Parathyroid adenoma (tissue), 2 donors: ENCODE data around the gene TGFB2.

Experiments used
- H2AFZ ChIP-seq: fragments of 300-600 bp; sonication (generic); one replicate; pipeline ENCODE4 v1.7.0; 2017; ENCODE audit warnings: antibody characterized with exemption, mild to moderate bottlenecking
- H3K27ac ChIP-seq: fragments of 300-600 bp; sonication (generic); one replicate; pipeline ENCODE4 v1.7.0; 2017
- H3K27me3 ChIP-seq: fragments of 300-600 bp; sonication (generic); one replicate; pipeline ENCODE4 v1.7.0; 2017; ENCODE audit warnings: low read length; ENCODE audit not compliant: control insufficient read depth, insufficient read depth
- H3K36me3 ChIP-seq: fragments of 300-600 bp; sonication (generic); one replicate; pipeline ENCODE4 v1.7.0; 2017; ENCODE audit warnings: low read length; ENCODE audit not compliant: control insufficient read depth, insufficient read depth
- H3K4me1 ChIP-seq: fragments of 300-600 bp; sonication (generic); one replicate; pipeline ENCODE4 v1.7.0; 2017; ENCODE audit warnings: control low read depth
- H3K4me2 ChIP-seq: fragments of 300-600 bp; sonication (generic); one replicate; pipeline ENCODE4 v1.7.0; 2017; ENCODE audit warnings: low read length
- H3K4me3 ChIP-seq: fragments of 300-600 bp; sonication (generic); one replicate; pipeline ENCODE4 v1.7.0; 2017; ENCODE audit warnings: low read depth, low read length
- H3K79me2 ChIP-seq: fragments of 300-600 bp; sonication (generic); one replicate; pipeline ENCODE4 v1.7.0; 2017; ENCODE audit warnings: control low read depth
- H3K9ac ChIP-seq: fragments of 300-600 bp; sonication (generic); one replicate; pipeline ENCODE4 v1.7.0; 2017; ENCODE audit warnings: mild to moderate bottlenecking
- H3K9me3 ChIP-seq: fragments of 300-600 bp; sonication (generic); one replicate; pipeline ENCODE4 v1.7.0; 2017; ENCODE audit warnings: low read length; ENCODE audit not compliant: control insufficient read depth
- TF ChIP-seq, protein P1 (sequence below): fragments of 300-600 bp; sonication (generic); IDR thresholded peaks from one replicate; pipeline ENCODE4 v1.7.0; 2017; ENCODE audit warnings: antibody characterized with exemption, mild to moderate bottlenecking
- donor health status: primary hyperparathyroidism.

Gene TGFB2

DNA sequence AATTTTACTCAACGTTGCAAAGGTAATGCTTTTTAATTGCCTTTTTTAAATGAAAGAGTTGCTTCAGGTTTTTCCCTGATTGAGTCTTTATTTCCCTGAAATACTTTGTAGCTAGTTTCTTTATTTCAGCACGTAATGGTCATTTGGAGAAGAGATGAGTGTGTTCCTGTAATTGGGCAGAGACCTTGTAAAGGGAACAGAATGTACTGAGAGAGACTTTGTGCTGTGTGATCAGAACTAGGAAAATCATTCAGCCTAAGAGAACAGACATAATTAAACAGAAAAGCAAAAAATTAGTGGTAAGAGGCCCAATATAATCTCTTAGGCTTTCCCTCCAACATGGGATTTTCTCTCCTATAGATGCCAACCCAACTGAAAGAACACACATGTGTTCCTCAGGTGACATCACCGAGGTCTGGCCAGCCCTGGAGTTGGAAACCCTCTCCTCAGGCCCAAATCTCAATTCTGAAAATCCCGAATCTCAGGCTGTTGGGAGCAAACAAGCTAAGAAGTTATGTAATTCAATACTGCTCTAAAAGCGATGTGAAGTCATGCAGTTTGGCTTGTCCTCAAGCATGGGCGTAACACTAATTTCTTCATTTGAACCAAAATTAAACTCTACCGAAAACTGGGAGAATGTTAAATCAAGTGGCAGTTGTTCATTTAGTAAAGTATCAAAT is 102.0 kb downstream of the TGFB2 start:
- no peaks in the 10 kb centered on the region for H3K9me3 ChIP-seq
- no peak overlapping the region for H3K9ac ChIP-seq
- H3K4me3 ChIP-seq = no peak overlapping the region
- TF ChIP-seq, protein P1, sequence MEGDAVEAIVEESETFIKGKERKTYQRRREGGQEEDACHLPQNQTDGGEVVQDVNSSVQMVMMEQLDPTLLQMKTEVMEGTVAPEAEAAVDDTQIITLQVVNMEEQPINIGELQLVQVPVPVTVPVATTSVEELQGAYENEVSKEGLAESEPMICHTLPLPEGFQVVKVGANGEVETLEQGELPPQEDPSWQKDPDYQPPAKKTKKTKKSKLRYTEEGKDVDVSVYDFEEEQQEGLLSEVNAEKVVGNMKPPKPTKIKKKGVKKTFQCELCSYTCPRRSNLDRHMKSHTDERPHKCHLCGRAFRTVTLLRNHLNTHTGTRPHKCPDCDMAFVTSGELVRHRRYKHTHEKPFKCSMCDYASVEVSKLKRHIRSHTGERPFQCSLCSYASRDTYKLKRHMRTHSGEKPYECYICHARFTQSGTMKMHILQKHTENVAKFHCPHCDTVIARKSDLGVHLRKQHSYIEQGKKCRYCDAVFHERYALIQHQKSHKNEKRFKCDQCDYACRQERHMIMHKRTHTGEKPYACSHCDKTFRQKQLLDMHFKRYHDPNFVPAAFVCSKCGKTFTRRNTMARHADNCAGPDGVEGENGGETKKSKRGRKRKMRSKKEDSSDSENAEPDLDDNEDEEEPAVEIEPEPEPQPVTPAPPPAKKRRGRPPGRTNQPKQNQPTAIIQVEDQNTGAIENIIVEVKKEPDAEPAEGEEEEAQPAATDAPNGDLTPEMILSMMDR = no peak
- H3K36me3 ChIP-seq = no peaks in the 10 kb centered on the region
- no peaks in the 10 kb centered on the region for H3K27me3 ChIP-seq
- no peak overlapping the region for H2AFZ ChIP-seq
- H3K4me1 ChIP-seq = no peaks in the 10 kb centered on the region
- H3K27ac ChIP-seq = no peak overlapping the region
- H3K4me2 ChIP-seq = no peak overlapping the region
- no peaks in the 10 kb centered on the region for H3K79me2 ChIP-seq

GRCh38 chr1:218451415-218451814 is 106.3 kb downstream of the TGFB2 start:
- Histone ChIP-seq H3K9ac (no peak overlapping the region), H3K4me1 (no peaks in the 10 kb centered on the region), H3K4me3 (no peak overlapping the region), H3K4me2 (no peak overlapping the region), H3K27me3 (no peaks in the 10 kb centered on the region), H2AFZ (no peak overlapping the region), H3K27ac (no peak overlapping the region), H3K79me2 (no peaks in the 10 kb centered on the region), H3K9me3 (no peaks in the 10 kb centered on the region), H3K36me3 (no peaks in the 10 kb centered on the region)
- TF ChIP-seq, protein P1 = no peak

DNA sequence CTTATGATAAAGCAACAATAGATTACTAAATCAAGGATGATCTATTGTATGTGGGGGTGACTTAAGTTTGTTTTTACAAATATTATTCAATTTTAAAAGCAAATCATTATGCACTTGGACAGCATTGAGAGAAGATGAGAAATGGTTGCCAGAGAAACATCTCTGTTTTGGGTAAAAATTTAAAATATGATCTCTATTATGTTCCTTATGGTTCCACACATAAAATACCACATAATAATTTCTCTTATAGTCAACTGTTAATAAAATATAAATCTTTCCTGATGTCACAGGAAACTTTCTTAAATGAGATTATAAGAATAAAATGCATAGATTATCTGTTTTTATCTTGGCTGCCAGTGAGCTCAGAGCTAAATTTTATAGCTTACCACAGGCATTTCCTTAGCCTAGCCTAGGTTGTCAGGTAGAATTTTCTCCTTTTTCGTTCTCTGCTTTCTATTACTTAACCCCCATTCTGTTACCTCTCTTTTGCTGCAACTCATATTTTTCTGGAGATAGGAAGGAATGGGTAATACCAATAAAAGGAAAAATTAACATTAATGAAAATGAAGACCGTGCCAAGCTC is 109.7 kb downstream of the TGFB2 start:
- H3K27me3 ChIP-seq = no peaks in the 10 kb centered on the region
- H3K4me3 ChIP-seq = no peak overlapping the region
- H3K4me1 ChIP-seq = no peaks in the 10 kb centered on the region
- H2AFZ ChIP-seq = no peak overlapping the region
- H3K4me2 ChIP-seq = no peak overlapping the region
- no peaks in the 10 kb centered on the region for H3K36me3 ChIP-seq
- TF ChIP-seq, protein P1 = no peak
- H3K79me2 ChIP-seq = no peaks in the 10 kb centered on the region
- no peaks in the 10 kb centered on the region for H3K9me3 ChIP-seq
- H3K27ac ChIP-seq = no peak overlapping the region
- H3K9ac ChIP-seq = no peak overlapping the region

DNA sequence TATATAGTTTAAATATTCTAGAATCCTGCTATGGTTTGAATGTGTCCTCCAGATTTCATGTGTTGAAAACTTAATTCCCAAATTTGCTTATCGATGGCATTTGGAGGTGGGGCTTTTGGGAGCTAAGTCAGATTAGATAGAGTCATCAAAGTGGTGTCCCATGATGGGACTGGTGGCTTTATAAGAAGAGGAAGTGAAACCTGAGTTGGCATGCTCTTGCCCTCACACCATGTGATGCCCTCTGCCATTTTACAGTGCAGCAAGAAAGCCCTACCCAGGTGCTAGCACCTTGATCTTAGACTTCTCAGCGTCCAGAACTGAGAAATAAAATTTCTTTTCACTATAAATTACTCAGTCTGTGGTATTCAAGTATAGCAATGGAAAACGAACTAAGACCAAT is 111.3 kb downstream of the TGFB2 start:
- no peak overlapping the region for H3K4me2 ChIP-seq
- no peaks in the 10 kb centered on the region for H3K27me3 ChIP-seq
- no peaks in the 10 kb centered on the region for H3K9me3 ChIP-seq
- H3K9ac ChIP-seq = no peak overlapping the region
- TF ChIP-seq, protein P1 = no peak
- H3K36me3 ChIP-seq = no peaks in the 10 kb centered on the region
- no peak overlapping the region for H2AFZ ChIP-seq
- no peak overlapping the region for H3K4me3 ChIP-seq
- H3K27ac ChIP-seq = no peak overlapping the region
- no peaks in the 10 kb centered on the region for H3K79me2 ChIP-seq
- no peaks in the 10 kb centered on the region for H3K4me1 ChIP-seq

- TF ChIP-seq, protein P1 = no peak
- Histone ChIP-seq H3K36me3 (no peaks in the 10 kb centered on the region), H2AFZ (no peak overlapping the region), H3K79me2 (no peaks in the 10 kb centered on the region), H3K27ac (no peak overlapping the region), H3K9me3 (no peaks in the 10 kb centered on the region), H3K4me2 (no peak overlapping the region), H3K4me1 (no peaks in the 10 kb centered on the region), H3K4me3 (no peak overlapping the region), H3K27me3 (no peaks in the 10 kb centered on the region), H3K9ac (no peak overlapping the region)
Observed at GRCh38 chr1:218459450-218459849, 114.3 kb downstream of the TGFB2 start.
